ENCODE measurements around the gene LEFTY1.
"Not testable (repeated sequence)": the region's sequence is repeated elsewhere in the genome, so short reads cannot be mapped to it uniquely, and the experiment has no call there.

Gene LEFTY1

DNA sequence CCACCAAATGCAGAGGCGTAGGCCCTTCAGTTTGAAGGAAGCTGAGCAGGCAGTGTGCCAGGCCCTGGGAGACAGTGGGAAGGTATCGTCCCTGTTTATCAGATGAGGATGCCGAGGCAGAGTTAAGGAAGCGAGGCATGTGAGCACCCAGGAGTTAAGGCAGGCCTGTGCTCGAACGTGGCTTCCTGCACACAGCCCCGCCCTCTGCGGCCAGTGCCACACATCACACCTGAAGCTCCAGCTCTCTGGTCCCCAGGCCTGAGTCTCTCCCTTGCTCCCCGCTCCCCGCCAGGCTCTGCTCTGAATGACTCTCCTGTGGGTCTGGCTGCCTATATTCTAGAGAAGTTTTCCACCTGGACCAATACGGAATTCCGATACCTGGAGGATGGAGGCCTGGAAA is 46.9 kb downstream of the LEFTY1 start:
- ChIA-PET POLR2A (no interaction called here), CTCF (no interaction called here)
- 88% methylated on average over 10 of the region's 12 CpGs for WGBS (ENCODE audit: insufficient coverage)
- DNase-seq: no peak
- peaks cover 4 to 21% (median 13%) of the 10 kb centered on the region in 4 experiments for H3K36me3 ChIP-seq (ENCODE audit: control insufficient read depth in 4 of 4, insufficient read depth in 4 of 4, low read length in 3 of 4)
- no peak overlapping the region for H3K4me3 ChIP-seq (ENCODE audit: control insufficient read depth in 1 of 7, extremely low read depth in 1 of 7, insufficient read depth in 4 of 7, low read depth in 2 of 7, low read length in 6 of 7)
- H3K4me1 ChIP-seq (ENCODE audit: control extremely low read depth in 1 of 4, control insufficient read depth in 4 of 4, insufficient read depth in 4 of 4, low read length in 3 of 4): no peaks in the 10 kb centered on the region
- H3K27me3 ChIP-seq (replicated peaks in 2 of 5; ENCODE audit: control insufficient read depth in 4 of 5, insufficient read depth in 5 of 5, low read length in 4 of 5): no peaks in the 10 kb centered on the region
- no peaks in the 10 kb centered on the region for H3K9me3 ChIP-seq (ENCODE audit: control extremely low read depth in 1 of 5, control insufficient read depth in 4 of 5, insufficient read depth in 2 of 5, low read depth in 1 of 5, low read length in 4 of 5)
- no peak overlapping the region for H3K27ac ChIP-seq (ENCODE audit: insufficient read depth in 1 of 2, low read depth in 1 of 2, low read length in 2 of 2, poor library complexity in 1 of 2, severe bottlenecking in 2 of 2)

DNA sequence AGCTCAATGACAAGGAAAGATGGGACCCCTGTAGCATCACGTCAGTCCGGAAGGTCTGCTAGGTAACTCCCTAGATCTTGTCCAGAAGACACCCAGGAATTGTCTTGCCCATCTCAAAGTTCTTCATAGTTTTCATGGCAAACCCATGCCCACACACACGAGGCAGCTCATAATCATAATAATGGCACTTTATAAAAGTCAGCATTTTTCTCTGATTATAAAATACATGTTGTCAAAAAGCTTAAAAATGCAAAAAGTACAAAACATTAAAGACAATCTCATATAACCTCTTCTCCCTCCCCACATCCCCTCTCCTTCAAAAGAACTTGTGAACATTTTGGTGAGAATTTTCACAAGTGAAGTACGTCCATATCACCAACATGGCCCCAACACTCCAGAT is 48.2 kb downstream of the LEFTY1 start:
- POLR2A ChIA-PET: no interaction called here

GRCh38 chr1:225840223-225840610 is 48.7 kb downstream of the LEFTY1 start:
- no peaks in the 10 kb centered on the region for H3K9me3 ChIP-seq (ENCODE audit: control extremely low read depth in 1 of 5, control insufficient read depth in 4 of 5, insufficient read depth in 2 of 5, low read depth in 1 of 5, low read length in 4 of 5)
- no peaks in the 10 kb centered on the region for H3K27me3 ChIP-seq (replicated peaks in 2 of 5; ENCODE audit: control insufficient read depth in 4 of 5, insufficient read depth in 5 of 5, low read length in 4 of 5)
- ChIA-PET POLR2A (no interaction called here), CTCF (interaction anchor here (0.8 to 1.1 kb wide), 2 partner anchors 9 to 332 kb away, joined by 3 read pairs; no protein-coding TSS in a partner anchor)
- H3K27ac ChIP-seq (ENCODE audit: insufficient read depth in 1 of 2, low read depth in 1 of 2, low read length in 2 of 2, poor library complexity in 1 of 2, severe bottlenecking in 2 of 2): no peak overlapping the region
- no peak for DNase-seq
- WGBS (ENCODE audit: insufficient coverage): no CpG with 5 or more reads among the region's 1 CpG
- H3K4me3 ChIP-seq (ENCODE audit: control insufficient read depth in 1 of 7, extremely low read depth in 1 of 7, insufficient read depth in 4 of 7, low read depth in 2 of 7, low read length in 6 of 7): no peak overlapping the region
- no peaks in the 10 kb centered on the region for H3K4me1 ChIP-seq (ENCODE audit: control extremely low read depth in 1 of 4, control insufficient read depth in 4 of 4, insufficient read depth in 4 of 4, low read length in 3 of 4)
- H3K36me3 ChIP-seq (ENCODE audit: control insufficient read depth in 4 of 4, insufficient read depth in 4 of 4, low read length in 3 of 4): peaks cover 0 to 3% (median 1%) of the 10 kb centered on the region in 4 experiments

More for the DNA sequence above, 48.2 kb downstream of the LEFTY1 start:
- no peaks in the 10 kb centered on the region for H3K4me1 ChIP-seq (ENCODE audit: control extremely low read depth in 1 of 4, control insufficient read depth in 4 of 4, insufficient read depth in 4 of 4, low read length in 3 of 4)
- no peak overlapping the region for H3K27ac ChIP-seq (ENCODE audit: insufficient read depth in 1 of 2, low read depth in 1 of 2, low read length in 2 of 2, poor library complexity in 1 of 2, severe bottlenecking in 2 of 2)
- H3K9me3 ChIP-seq (ENCODE audit: control extremely low read depth in 1 of 5, control insufficient read depth in 4 of 5, insufficient read depth in 2 of 5, low read depth in 1 of 5, low read length in 4 of 5): no peaks in the 10 kb centered on the region
- CTCF ChIA-PET: interaction anchor here (0.6 to 1.1 kb wide), 3 partner anchors 9 to 333 kb away, joined by 3 read pairs; no protein-coding TSS in a partner anchor
- WGBS (ENCODE audit: insufficient coverage): 100% methylated on average over 2 of the region's 4 CpGs
- no peak overlapping the region for H3K4me3 ChIP-seq (ENCODE audit: control insufficient read depth in 1 of 7, extremely low read depth in 1 of 7, insufficient read depth in 4 of 7, low read depth in 2 of 7, low read length in 6 of 7)
- H3K27me3 ChIP-seq (replicated peaks in 2 of 5; ENCODE audit: control insufficient read depth in 4 of 5, insufficient read depth in 5 of 5, low read length in 4 of 5): no peaks in the 10 kb centered on the region
- DNase-seq: no peak
- peaks cover 0 to 7% (median 2%) of the 10 kb centered on the region in 4 experiments for H3K36me3 ChIP-seq (ENCODE audit: control insufficient read depth in 4 of 4, insufficient read depth in 4 of 4, low read length in 3 of 4)

DNA sequence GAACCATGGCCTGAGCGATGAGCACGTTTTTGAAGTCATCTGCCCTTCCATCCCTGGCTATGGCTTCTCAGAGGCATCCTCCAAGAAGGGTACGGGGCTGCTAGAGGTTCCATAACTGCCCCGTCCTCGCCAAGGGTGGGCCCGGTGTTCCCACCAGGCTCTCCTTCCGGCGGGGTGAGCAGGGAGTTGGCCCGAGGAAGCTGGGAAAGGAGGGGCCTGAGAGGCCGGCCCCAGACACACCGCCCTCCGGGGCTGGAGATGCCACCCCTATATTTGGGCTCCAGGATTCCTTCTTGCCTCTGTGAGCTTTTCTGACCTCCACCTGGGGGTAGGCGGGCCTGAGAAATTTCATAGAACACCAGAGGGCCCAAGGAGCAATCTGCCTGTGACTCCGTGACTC is 50.2 kb downstream of the LEFTY1 start:
- CTCF ChIA-PET: interaction anchor here (1.0 kb wide), 1 partner anchor 364 kb away, joined by 3 read pairs; no protein-coding TSS in a partner anchor
- Histone ChIP-seq H3K27me3 (replicated peaks in 2 of 5; ENCODE audit: control insufficient read depth in 4 of 5, insufficient read depth in 5 of 5, low read length in 4 of 5) (no peaks in the 10 kb centered on the region), H3K4me1 (ENCODE audit: control extremely low read depth in 1 of 4, control insufficient read depth in 4 of 4, insufficient read depth in 4 of 4, low read length in 3 of 4) (no peaks in the 10 kb centered on the region), H3K9me3 (ENCODE audit: control extremely low read depth in 1 of 5, control insufficient read depth in 4 of 5, insufficient read depth in 2 of 5, low read depth in 1 of 5, low read length in 4 of 5) (no peaks in the 10 kb centered on the region), H3K4me3 (ENCODE audit: control insufficient read depth in 1 of 7, extremely low read depth in 1 of 7, insufficient read depth in 4 of 7, low read depth in 2 of 7, low read length in 6 of 7) (no peak overlapping the region), H3K36me3 (ENCODE audit: control insufficient read depth in 4 of 4, insufficient read depth in 4 of 4, low read length in 3 of 4) (no peaks in the 10 kb centered on the region), H3K27ac (ENCODE audit: insufficient read depth in 1 of 2, low read depth in 1 of 2, low read length in 2 of 2, poor library complexity in 1 of 2, severe bottlenecking in 2 of 2) (no peak overlapping the region)
- POLR2A ChIA-PET: no interaction called here
- WGBS (ENCODE audit: insufficient coverage): 91% methylated on average over 12 of the region's 14 CpGs
- no peak for DNase-seq

- H3K4me1 ChIP-seq (ENCODE audit: control extremely low read depth in 1 of 4, control insufficient read depth in 4 of 4, insufficient read depth in 4 of 4, low read length in 3 of 4); H3K9me3 ChIP-seq (ENCODE audit: control extremely low read depth in 1 of 5, control insufficient read depth in 4 of 5, insufficient read depth in 2 of 5, low read depth in 1 of 5, low read length in 4 of 5); POLR2A ChIA-PET; H3K4me3 ChIP-seq (ENCODE audit: control insufficient read depth in 1 of 7, extremely low read depth in 1 of 7, insufficient read depth in 4 of 7, low read depth in 2 of 7, low read length in 6 of 7); H3K27ac ChIP-seq (ENCODE audit: insufficient read depth in 1 of 2, low read depth in 1 of 2, low read length in 2 of 2, poor library complexity in 1 of 2, severe bottlenecking in 2 of 2); CTCF ChIA-PET; H3K27me3 ChIP-seq (replicated peaks in 2 of 5; ENCODE audit: control insufficient read depth in 4 of 5, insufficient read depth in 5 of 5, low read length in 4 of 5); H3K36me3 ChIP-seq (ENCODE audit: control insufficient read depth in 4 of 4, insufficient read depth in 4 of 4, low read length in 3 of 4); DNase-seq: not testable (repeated sequence)
- WGBS (ENCODE audit: insufficient coverage): 92% methylated on average over 2 of the region's 4 CpGs
These were observed 52.6 kb downstream of the LEFTY1 start for GRCh38 chr1:225836296-225836695.
